ENCODE results near the gene MPEG1. TPM values are rescaled to one million over a fixed set of nuclear protein-coding genes. Genes with fewer than 3 reads are reported as not detected.

MPEG1 gene
- total and polyA plus RNA-seq, 9 donors, result 1.8 to 28.5 (median 3.9) TPM

- Histone ChIP-seq H3K27me3 (no peaks in the 10 kb centered on the region), H3K9me3 (no peaks in the 10 kb centered on the region), H3K4me3 (no peak overlapping the region), H3K4me1 (ENCODE audit: insufficient read depth) (peaks cover 28% of the 10 kb centered on the region), H3K27ac (no peak overlapping the region), H3K36me3 (no peaks in the 10 kb centered on the region)
- intact Hi-C loops (cut with DNase I), result no loop called here
- 94 to 99% (median 97%) methylated on average over 2 of the region's 2 CpGs for WGBS, 3 donors
- no peak for TF ChIP-seq CTCF (IDR thresholded peaks at IDR 0.05)
- no peak for TF ChIP-seq POLR2A (IDR thresholded peaks at IDR 0.05)
- no peak for TF ChIP-seq EP300 (IDR thresholded peaks at IDR 0.05)
- DNase-seq, result no peak
These were observed 31.8 kb downstream of the MPEG1 start for GRCh38 chr11:59180907-59181306.

- no peaks in the 10 kb centered on the region for H3K27me3 ChIP-seq
- no peaks in the 10 kb centered on the region for H3K9me3 ChIP-seq
- no peaks in the 10 kb centered on the region for H3K36me3 ChIP-seq
- H3K27ac ChIP-seq, result no peak overlapping the region
- 82 to 92% (median 89%) methylated on average over 2 of the region's 2 CpGs for WGBS, 3 donors
- TF ChIP-seq EP300 (IDR thresholded peaks at IDR 0.05) (no peak), POLR2A (IDR thresholded peaks at IDR 0.05) (no peak), CTCF (IDR thresholded peaks at IDR 0.05) (no peak)
- DNase-seq, result no peak
- intact Hi-C loops (cut with DNase I), result no loop called here
- H3K4me1 ChIP-seq (ENCODE audit: insufficient read depth), result peaks cover 26% of the 10 kb centered on the region
- no peak overlapping the region for H3K4me3 ChIP-seq
These were observed 32.5 kb downstream of the MPEG1 start for GRCh38 chr11:59180168-59180776.

- Histone ChIP-seq H3K4me1 (ENCODE audit: insufficient read depth) (peaks cover 27% of the 10 kb centered on the region), H3K27ac (no peak overlapping the region)
These were observed 33.6 kb downstream of the MPEG1 start for GRCh38 chr11:59179121-59179520.

GRCh38 chr11:59178402-59178801 is 34.3 kb downstream of the MPEG1 start:
- Histone ChIP-seq H3K4me1 (ENCODE audit: insufficient read depth) (peaks cover 23% of the 10 kb centered on the region), H3K36me3 (no peaks in the 10 kb centered on the region), H3K27me3 (no peaks in the 10 kb centered on the region), H3K27ac (no peak overlapping the region), H3K4me3 (no peak overlapping the region), H3K9me3 (no peaks in the 10 kb centered on the region)
- DNase-seq, result no peak
- TF ChIP-seq POLR2A (IDR thresholded peaks at IDR 0.05) (no peak), CTCF (IDR thresholded peaks at IDR 0.05) (no peak), EP300 (IDR thresholded peaks at IDR 0.05) (no peak)
- intact Hi-C loops (cut with DNase I), result loop anchor here in 1 of 4 donors (10.0 kb wide), 1 partner anchor 106 kb away; no protein-coding TSS in a partner anchor

More at GRCh38 chr11:59179121-59179520, 33.6 kb downstream of the MPEG1 start:
- Histone ChIP-seq H3K4me3 (no peak overlapping the region), H3K27me3 (no peaks in the 10 kb centered on the region), H3K36me3 (no peaks in the 10 kb centered on the region), H3K9me3 (no peaks in the 10 kb centered on the region)
- intact Hi-C loops (cut with DNase I), result loop anchor here in 1 of 4 donors (10.0 kb wide), 1 partner anchor 106 kb away; no protein-coding TSS in a partner anchor
- WGBS, 3 donors, result 93 to 97% (median 93%) methylated on average over 2 of the region's 2 CpGs
- no peak for TF ChIP-seq POLR2A (IDR thresholded peaks at IDR 0.05)
- TF ChIP-seq EP300 (IDR thresholded peaks at IDR 0.05), result no peak
- no peak for TF ChIP-seq CTCF (IDR thresholded peaks at IDR 0.05)
- no peak for DNase-seq

Data from ovary (tissue), 9 donors.